Testis (tissue), 2 donors: ENCODE results near the gene BBOX1.

Experiments
- CTCF ChIP-seq, 3 experiments: fragments of 450-650 bp in 2 of 3; fragments of 200-600 bp in 1 of 3; sonication (generic) in 1 of 3; IDR thresholded peaks; one replicate each; pipeline ENCODE4 v1.5.1; 2016 to 2019; ENCODE audit warnings: antibody characterized with exemption in 3 of 3, mild to moderate bottlenecking in 2 of 3, moderate library complexity in 1 of 3
- POLR2A ChIP-seq: fragments of 450-650 bp; IDR thresholded peaks from one replicate; pipeline ENCODE4 v1.6.1; 2017; ENCODE audit warnings: antibody characterized with exemption, mild to moderate bottlenecking, moderate library complexity

- TF ChIP-seq POLR2A (no peak), CTCF (IDR thresholded peaks at IDR 0.05) (no peak)
Measured at GRCh38 chr11:26992031-26992541, 48.5 kb upstream of the BBOX1 start.
